OCI-LY3 (cell line): ENCODE results near the gene SHC4.

ENCODE experiments used
- EZH2phosphoT487 ChIP-seq: fragments of 200-600 bp; shearing (Covaris generic); IDR thresholded peaks from 2 replicates; pipeline ENCODE4 v1.6.1; 2018; ENCODE audit warnings: antibody characterized with exemption, mixed run types, low read depth
- TF ChIP-seq, protein P1 (sequence below): fragments of 200-600, 300-600 bp; sonication (generic); IDR thresholded peaks from 2 replicates; pipeline ENCODE4 v1.5.1; 2014; ENCODE audit warnings: antibody characterized with exemption, low read length, low read depth

GRCh38 chr15:48798319-48798718 is 165.4 kb downstream of the SHC4 start:
- TF ChIP-seq, protein P1, sequence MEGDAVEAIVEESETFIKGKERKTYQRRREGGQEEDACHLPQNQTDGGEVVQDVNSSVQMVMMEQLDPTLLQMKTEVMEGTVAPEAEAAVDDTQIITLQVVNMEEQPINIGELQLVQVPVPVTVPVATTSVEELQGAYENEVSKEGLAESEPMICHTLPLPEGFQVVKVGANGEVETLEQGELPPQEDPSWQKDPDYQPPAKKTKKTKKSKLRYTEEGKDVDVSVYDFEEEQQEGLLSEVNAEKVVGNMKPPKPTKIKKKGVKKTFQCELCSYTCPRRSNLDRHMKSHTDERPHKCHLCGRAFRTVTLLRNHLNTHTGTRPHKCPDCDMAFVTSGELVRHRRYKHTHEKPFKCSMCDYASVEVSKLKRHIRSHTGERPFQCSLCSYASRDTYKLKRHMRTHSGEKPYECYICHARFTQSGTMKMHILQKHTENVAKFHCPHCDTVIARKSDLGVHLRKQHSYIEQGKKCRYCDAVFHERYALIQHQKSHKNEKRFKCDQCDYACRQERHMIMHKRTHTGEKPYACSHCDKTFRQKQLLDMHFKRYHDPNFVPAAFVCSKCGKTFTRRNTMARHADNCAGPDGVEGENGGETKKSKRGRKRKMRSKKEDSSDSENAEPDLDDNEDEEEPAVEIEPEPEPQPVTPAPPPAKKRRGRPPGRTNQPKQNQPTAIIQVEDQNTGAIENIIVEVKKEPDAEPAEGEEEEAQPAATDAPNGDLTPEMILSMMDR = no peak
- TF ChIP-seq EZH2phosphoT487 = no peak
